Ovary (tissue), 3 donors: Measurements from ENCODE around the gene P4HTM.

Source experiments
- EP300 ChIP-seq: sonication (generic); formaldehyde crosslinking; IDR thresholded peaks from one replicate; pipeline ENCODE4 v1.6.1; 2017; ENCODE audit warnings: antibody characterized with exemption
- POLR2A ChIP-seq: fragments of 450-650 bp; IDR thresholded peaks from one replicate; pipeline ENCODE4 v1.6.1; 2017; ENCODE audit warnings: antibody characterized with exemption, mild to moderate bottlenecking, moderate library complexity
- TF ChIP-seq, protein P1 (sequence below), 3 donors: fragments of 450-650 bp in 2 of 3; fragments of 200-600 bp in 1 of 3; IDR thresholded peaks; one replicate each; pipeline versions ENCODE4 v1.5.1 to v1.8.0; 2016 to 2022; ENCODE audit warnings: antibody characterized with exemption in 3 of 3, mild to moderate bottlenecking in 1 of 3
- donor health status: DM: no; HTN: no; CAD: no.

DNA sequence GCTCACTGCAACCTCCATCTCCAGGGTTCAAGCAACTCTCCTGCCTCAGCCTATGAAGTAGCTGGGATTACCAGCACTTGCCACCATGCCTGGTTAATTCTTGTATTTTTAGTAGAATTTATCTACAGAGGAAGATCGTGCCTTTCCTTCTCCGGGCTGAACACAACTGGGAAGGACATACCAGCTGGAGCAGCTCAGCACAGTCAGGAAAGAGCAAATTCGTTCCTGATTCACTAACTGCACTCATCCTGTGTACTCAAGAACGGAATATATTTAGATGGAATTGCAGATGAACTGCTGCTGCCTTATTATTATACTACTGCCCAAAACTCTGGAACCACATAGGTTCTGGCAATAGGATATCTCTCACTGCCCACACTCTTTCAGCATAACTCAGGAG, 27.1 kb upstream of the P4HTM start:
- TF ChIP-seq, protein P1, sequence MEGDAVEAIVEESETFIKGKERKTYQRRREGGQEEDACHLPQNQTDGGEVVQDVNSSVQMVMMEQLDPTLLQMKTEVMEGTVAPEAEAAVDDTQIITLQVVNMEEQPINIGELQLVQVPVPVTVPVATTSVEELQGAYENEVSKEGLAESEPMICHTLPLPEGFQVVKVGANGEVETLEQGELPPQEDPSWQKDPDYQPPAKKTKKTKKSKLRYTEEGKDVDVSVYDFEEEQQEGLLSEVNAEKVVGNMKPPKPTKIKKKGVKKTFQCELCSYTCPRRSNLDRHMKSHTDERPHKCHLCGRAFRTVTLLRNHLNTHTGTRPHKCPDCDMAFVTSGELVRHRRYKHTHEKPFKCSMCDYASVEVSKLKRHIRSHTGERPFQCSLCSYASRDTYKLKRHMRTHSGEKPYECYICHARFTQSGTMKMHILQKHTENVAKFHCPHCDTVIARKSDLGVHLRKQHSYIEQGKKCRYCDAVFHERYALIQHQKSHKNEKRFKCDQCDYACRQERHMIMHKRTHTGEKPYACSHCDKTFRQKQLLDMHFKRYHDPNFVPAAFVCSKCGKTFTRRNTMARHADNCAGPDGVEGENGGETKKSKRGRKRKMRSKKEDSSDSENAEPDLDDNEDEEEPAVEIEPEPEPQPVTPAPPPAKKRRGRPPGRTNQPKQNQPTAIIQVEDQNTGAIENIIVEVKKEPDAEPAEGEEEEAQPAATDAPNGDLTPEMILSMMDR (IDR thresholded peaks at IDR 0.05): no peak
- TF ChIP-seq POLR2A (no peak), EP300 (no peak)
